GM23338 (cell line): ENCODE measurements around the gene DSEL. TPM values are rescaled to one million over a fixed set of nuclear protein-coding genes. Genes with fewer than 3 reads are reported as not detected.

Experiments
- ATAC-seq: fragments of 200-7000 bp; cut with Tn5 transposase; 3 replicates; pipeline ENCODE4 v1.9.1; 2020
- DNase-seq: peaks from one replicate; pipeline ENCODE4 v3.0.0-alpha.2; 2015; ENCODE audit warnings: low spot score
- H2AFZ ChIP-seq: fragments of 200-600 bp; sonication (generic); 2 replicates; pipeline ENCODE4 v1.8.0; 2016; ENCODE audit warnings: antibody characterized with exemption, mild to moderate bottlenecking, moderate library complexity
- H3F3A ChIP-seq: fragments of 200-600 bp; sonication (generic); replicated peaks from 2 replicates; pipeline ENCODE4 v1.8.0; 2017; ENCODE audit warnings: antibody characterized with exemption, mixed run types, low read depth
- H3K27ac ChIP-seq: fragments of 200-600 bp; sonication (generic); 2 replicates; pipeline ENCODE4 v1.6.1; 2016; ENCODE audit warnings: low read depth
- H3K27me3 ChIP-seq: fragments of 200-600 bp; sonication (generic); 2 replicates; pipeline ENCODE4 v1.8.0; 2016; ENCODE audit warnings: mild to moderate bottlenecking, mixed run types, moderate library complexity; ENCODE audit not compliant: insufficient read depth
- H3K36me3 ChIP-seq: fragments of 200-600 bp; sonication (generic); 2 replicates; pipeline ENCODE4 v1.8.0; 2016; ENCODE audit warnings: mild to moderate bottlenecking; ENCODE audit not compliant: insufficient read depth
- H3K4me1 ChIP-seq: fragments of 200-600 bp; sonication (generic); 2 replicates; pipeline ENCODE4 v1.8.0; 2016; ENCODE audit warnings: mild to moderate bottlenecking, moderate library complexity; ENCODE audit not compliant: insufficient read depth
- H3K4me2 ChIP-seq: fragments of 200-600 bp; sonication (generic); 2 replicates; pipeline ENCODE4 v1.7.1; 2017; ENCODE audit warnings: mixed run types
- H3K4me3 ChIP-seq: fragments of 200-600 bp; sonication (generic); 2 replicates; pipeline ENCODE4 v1.6.1; 2016; ENCODE audit warnings: mixed run types
- H3K79me2 ChIP-seq: fragments of 200-600 bp; sonication (generic); replicated peaks from 2 replicates; pipeline ENCODE4 v1.8.0; 2017; ENCODE audit warnings: mild to moderate bottlenecking; ENCODE audit not compliant: insufficient read depth
- H3K9me2 ChIP-seq: fragments of 200-600 bp; sonication (generic); 2 replicates; pipeline ENCODE4 v1.8.0; 2017; ENCODE audit not compliant: insufficient read depth
- H4K20me1 ChIP-seq: fragments of 200-600 bp; sonication (generic); replicated peaks from 2 replicates; pipeline ENCODE4 v1.8.0; 2017; ENCODE audit warnings: mild to moderate bottlenecking; ENCODE audit not compliant: insufficient read depth
- H3K27ac Mint-ChIP-seq: 2 replicates; pipeline ENCODE4 v1.8.0; 2020; ENCODE audit warnings: inconsistent platforms, mild to moderate bottlenecking, moderate library complexity, mixed read lengths
- H3K27me3 Mint-ChIP-seq: 3 replicates; pipeline ENCODE4 v1.8.0; 2022; ENCODE audit warnings: low read depth, mild to moderate bottlenecking, moderate library complexity, mixed read lengths, inconsistent platforms; ENCODE audit not compliant: insufficient read depth, poor library complexity
- H3K36me3 Mint-ChIP-seq: 3 replicates; pipeline ENCODE4 v1.8.0; 2021; ENCODE audit warnings: low read depth, mild to moderate bottlenecking, inconsistent platforms, moderate library complexity, mixed read lengths
- H3K4me1 Mint-ChIP-seq: 3 replicates; pipeline ENCODE4 v1.8.0; 2020; ENCODE audit warnings: mild to moderate bottlenecking, inconsistent platforms, mixed read lengths
- H3K4me3 Mint-ChIP-seq: 3 replicates; pipeline ENCODE4 v1.8.0; 2021; ENCODE audit warnings: moderate library complexity, mild to moderate bottlenecking, inconsistent platforms, mixed read lengths
- H3K9me3 Mint-ChIP-seq: 3 replicates; pipeline ENCODE4 v1.8.0; 2020; ENCODE audit warnings: moderate library complexity, mild to moderate bottlenecking, inconsistent platforms, mixed read lengths
- CREB1 ChIP-seq: fragments of 250-450 bp; sonication (Bioruptor Pico); IDR thresholded peaks from 2 replicates; pipeline ENCODE4 v1.5.0; 2020; ENCODE audit warnings: low read depth, mild to moderate bottlenecking, moderate library complexity
- CTCF ChIP-seq, 2 experiments: fragments of 200-600 bp in 1 of 2; sonication (generic) in 1 of 2; conservative IDR thresholded peaks; 2 replicates each; pipeline versions ENCODE4 v1.5.1 to v1.6.1; 2016 to 2017; ENCODE audit warnings: antibody characterized with exemption in 2 of 2, low read depth in 2 of 2, mild to moderate bottlenecking in 2 of 2, moderate library complexity in 1 of 2
- ETS1 ChIP-seq: IDR thresholded peaks from 2 replicates; pipeline ENCODE4 v1.6.1; 2016; ENCODE audit warnings: antibody characterized with exemption
- EZH2 ChIP-seq: fragments of 200-600 bp; sonication (generic); IDR thresholded peaks from one replicate; pipeline ENCODE4 v1.8.0; 2017; ENCODE audit warnings: antibody characterized with exemption, mild to moderate bottlenecking, low read depth; ENCODE audit not compliant: unreplicated experiment
- EZH2phosphoT487 ChIP-seq: fragments of 200-600 bp; sonication (generic); IDR thresholded peaks from one replicate; pipeline ENCODE4 v1.8.1; 2018; ENCODE audit warnings: antibody characterized with exemption; ENCODE audit not compliant: unreplicated experiment
- JUNB ChIP-seq: IDR thresholded peaks from one replicate; pipeline ENCODE4 v1.6.1; 2016; ENCODE audit warnings: antibody characterized with exemption; ENCODE audit not compliant: unreplicated experiment
- NANOG ChIP-seq: IDR thresholded peaks from 2 replicates; pipeline ENCODE4 v1.6.1; 2016; ENCODE audit warnings: antibody characterized with exemption, borderline replicate concordance
- POLR2AphosphoS5 ChIP-seq: IDR thresholded peaks from 2 replicates; pipeline ENCODE4 v1.6.1; 2016; ENCODE audit warnings: antibody characterized with exemption, low read depth
- REST ChIP-seq: IDR thresholded peaks from one replicate; pipeline ENCODE4 v1.6.1; 2018; ENCODE audit warnings: antibody characterized with exemption; ENCODE audit not compliant: unreplicated experiment
- STAT1 ChIP-seq: IDR thresholded peaks from one replicate; pipeline ENCODE4 v1.6.1; 2016; ENCODE audit warnings: antibody characterized with exemption; ENCODE audit not compliant: unreplicated experiment
- ZNF114 ChIP-seq: fragments of 250-450 bp; sonication (Bioruptor Pico); IDR thresholded peaks from 2 replicates; pipeline ENCODE4 v1.5.0; 2020; ENCODE audit warnings: mild to moderate bottlenecking, moderate library complexity
- ZNF331 ChIP-seq: fragments of 250-450 bp; sonication (Bioruptor Pico); IDR thresholded peaks from 2 replicates; pipeline ENCODE4 v1.5.0; 2020; ENCODE audit warnings: low read depth, mild to moderate bottlenecking, moderate library complexity
- ZNF462 ChIP-seq: fragments of 250-450 bp; sonication (Bioruptor Pico); IDR thresholded peaks from 2 replicates; pipeline ENCODE4 v1.5.0; 2020; ENCODE audit warnings: mild to moderate bottlenecking, moderate library complexity
- polyA plus RNA-seq: library from polyadenylated mRNA; unstranded; fragments of >200 nt; fragmentation: Nextera tagmentation; extraction: Ambion mirVana; gene quantifications from 2 replicates; pipeline ENCODE4 v1.2.1, GENCODE V29; 2016
- total RNA-seq: library from RNA; depleted of rRNA; stranded (reverse); fragments of >200 nt; shearing (Covaris generic); gene quantifications from 2 replicates; pipeline ENCODE4 v1.2.3, GENCODE V29; 2014

The DSEL gene
- total and polyA plus RNA-seq, 2 experiments from 2014 or later: 5.7 to 24.1 TPM

GRCh38 chr18:67531929-67532328 is 15.4 kb upstream of the DSEL start:
- TF ChIP-seq ZNF331 (no peak), ZNF462 (CRISPR knock-in tag) (no peak), STAT1 (no peak), JUNB (no peak), ZNF114 (no peak), REST (no peak), NANOG (no peak), EZH2 (no peak), CTCF (conservative IDR thresholded peaks at IDR 0.05; ENCODE audit: low read depth in 2 of 2) (no peak), ETS1 (no peak), EZH2phosphoT487 (no peak), CREB1 (CRISPR knock-in tag) (no peak), POLR2AphosphoS5 (no peak)
- H3K4me1 ChIP-seq: no peaks in the 10 kb centered on the region
- ATAC-seq (no peak), DNase-seq (no peak)
- no peaks in the 10 kb centered on the region; the same call in 2 of the 3 replicates for H3K4me1 Mint-ChIP-seq
- H3K27me3 Mint-ChIP-seq: no peaks in the 10 kb centered on the region
- H3K9me3 Mint-ChIP-seq: no peaks in the 10 kb centered on the region
- no peaks in the 10 kb centered on the region for H3K36me3 Mint-ChIP-seq
- no peaks in the 10 kb centered on the region for H4K20me1 ChIP-seq
- H3K27ac Mint-ChIP-seq: no peak overlapping the region
- H3K4me3 Mint-ChIP-seq: no peak overlapping the region
- no peaks in the 10 kb centered on the region for H3K27me3 ChIP-seq
- no peaks in the 10 kb centered on the region for H3K9me2 ChIP-seq
- H2AFZ ChIP-seq: no peak overlapping the region
- H3K4me3 ChIP-seq: no peak overlapping the region
- H3F3A ChIP-seq: no peaks in the 10 kb centered on the region
- H3K79me2 ChIP-seq: no peaks in the 10 kb centered on the region
- no peak overlapping the region for H3K4me2 ChIP-seq
- no peak overlapping the region for H3K27ac ChIP-seq
- no peaks in the 10 kb centered on the region for H3K36me3 ChIP-seq
